IMR-90 (cell line): ENCODE measurements around the gene MAGI2. TPM values are rescaled to one million over a fixed set of nuclear protein-coding genes. Genes with fewer than 3 reads are reported as not detected.

Experiments used
- ATAC-seq: fragments of 200-7000 bp; cut with Tn5 transposase; 2 replicates; pipeline ENCODE4 v1.9.1; 2020; ENCODE audit warnings: low read depth, mild to moderate bottlenecking, moderate library complexity
- BruUV-seq: library from RNA; stranded (reverse); fragments of 400-500 nt; replicated peaks from 2 replicates; lab custom pipeline; 2021; lab: Mats Ljungman, UMichigan
- CTCF ChIA-PET: fragments of 300-600 bp; formaldehyde crosslinking; extraction: SDS; loops from one replicate; lab custom pipeline; 2021; ENCODE audit warnings: antibody characterized with exemption; lab: Yijun Ruan, JAX
- POLR2A ChIA-PET: fragments of 300-600 bp; sonication (Branson Sonifier 250); formaldehyde crosslinking; loops from one replicate; lab custom pipeline; 2022; ENCODE audit warnings: antibody characterized with exemption; ENCODE audit not compliant: unreplicated experiment; lab: Charles Lee
- DNase-seq: peaks from one replicate; pipeline ENCODE4 v3.0.0; 2013
- H2AFZ ChIP-seq: replicated peaks from 2 replicates; pipeline ENCODE3; 2013; ENCODE audit warnings: low read length, mild to moderate bottlenecking; ENCODE audit not compliant: poor library complexity
- H2AK5ac ChIP-seq: 2 replicates; pipeline ENCODE4 v1.6.1; 2013; ENCODE audit warnings: low read depth, low read length, inconsistent platforms
- H2AK9ac ChIP-seq: replicated peaks from 2 replicates; pipeline ENCODE3; 2013; ENCODE audit warnings: mild to moderate bottlenecking, low read depth, low read length, moderate library complexity; ENCODE audit not compliant: poor library complexity
- H2BK120ac ChIP-seq: 2 replicates; pipeline ENCODE4 v1.6.1; 2013; ENCODE audit warnings: low read depth, low read length, inconsistent platforms
- H2BK15ac ChIP-seq: 3 replicates; pipeline ENCODE4 v1.6.1; 2013; ENCODE audit warnings: low read depth, low read length, inconsistent platforms
- H2BK20ac ChIP-seq: 2 replicates; pipeline ENCODE4 v1.6.1; 2013; ENCODE audit warnings: low read depth, mild to moderate bottlenecking, inconsistent platforms, low read length, moderate library complexity
- H2BK5ac ChIP-seq: 2 replicates; pipeline ENCODE4 v1.6.1; 2013; ENCODE audit warnings: mild to moderate bottlenecking, low read depth, low read length, inconsistent platforms; ENCODE audit not compliant: poor library complexity, severe bottlenecking
- H3K14ac ChIP-seq: replicated peaks from 2 replicates; pipeline ENCODE4 v1.6.1; 2013; ENCODE audit warnings: low read depth, low read length, inconsistent platforms
- H3K18ac ChIP-seq: 2 replicates; pipeline ENCODE4 v1.6.1; 2013; ENCODE audit warnings: low read depth, low read length, control low read depth
- H3K23ac ChIP-seq: 2 replicates; pipeline ENCODE4 v1.6.1; 2013; ENCODE audit warnings: low read depth, low read length, inconsistent platforms
- H3K27ac ChIP-seq: 2 replicates; pipeline ENCODE4 v1.5.1; 2013; ENCODE audit warnings: mild to moderate bottlenecking, control low read depth, low read length; ENCODE audit not compliant: insufficient read depth
- H3K27me3 ChIP-seq: 2 replicates; pipeline ENCODE4 v1.6.1; 2013; ENCODE audit warnings: low read length; ENCODE audit not compliant: control insufficient read depth, insufficient read depth
- H3K36me3 ChIP-seq: 2 replicates; pipeline ENCODE4 v1.6.1; 2013; ENCODE audit warnings: low read length, mixed read lengths; ENCODE audit not compliant: control insufficient read depth, insufficient read depth
- H3K4ac ChIP-seq: 2 replicates; pipeline ENCODE4 v1.6.1; 2013; ENCODE audit warnings: low read depth, low read length, inconsistent platforms
- H3K4me1 ChIP-seq: 2 replicates; pipeline ENCODE4 v1.6.1; 2013; ENCODE audit warnings: low read length, mixed read lengths; ENCODE audit not compliant: control insufficient read depth, insufficient read depth
- H3K4me2 ChIP-seq: 2 replicates; pipeline ENCODE4 v1.6.1; 2013; ENCODE audit warnings: low read depth, mild to moderate bottlenecking, control low read depth, low read length, moderate library complexity
- H3K4me3 ChIP-seq: 2 replicates; pipeline ENCODE4 v1.5.1; 2013; ENCODE audit warnings: low read depth, mild to moderate bottlenecking, control low read depth, low read length, moderate library complexity; ENCODE audit not compliant: insufficient read depth
- H3K56ac ChIP-seq: 2 replicates; pipeline ENCODE4 v1.6.1; 2013; ENCODE audit warnings: low read length, inconsistent platforms; ENCODE audit not compliant: insufficient read depth; ENCODE audit errors: extremely low read depth
- H3K79me1 ChIP-seq, 2 experiments: 2 replicates each; pipeline ENCODE4 v1.6.1; 2013; ENCODE audit warnings: low read length in 2 of 2, inconsistent platforms in 1 of 2, low read depth in 1 of 2
- H3K9ac ChIP-seq: 2 replicates; pipeline ENCODE4 v1.6.1; 2013; ENCODE audit warnings: low read depth, low read length, control low read depth
- H3K9me1 ChIP-seq: 2 replicates; pipeline ENCODE4 v1.6.1; 2013; ENCODE audit warnings: low read length, inconsistent platforms; ENCODE audit not compliant: insufficient read depth
- H3K9me3 ChIP-seq: 2 replicates; pipeline ENCODE4 v1.6.1; 2013; ENCODE audit warnings: low read length; ENCODE audit not compliant: control insufficient read depth, insufficient read depth
- H4K20me1 ChIP-seq: 2 replicates; pipeline ENCODE4 v1.6.1; 2013; ENCODE audit warnings: low read length, inconsistent platforms; ENCODE audit not compliant: insufficient read depth
- H4K5ac ChIP-seq: 2 replicates; pipeline ENCODE4 v1.6.1; 2013; ENCODE audit warnings: mild to moderate bottlenecking, low read depth, low read length, control low read depth
- H4K8ac ChIP-seq, 2 experiments: 2 replicates each; pipeline ENCODE4 v1.6.1; 2013; ENCODE audit warnings: low read depth in 2 of 2, low read length in 2 of 2, control low read depth in 1 of 2, inconsistent platforms in 1 of 2
- H4K91ac ChIP-seq: 2 replicates; pipeline ENCODE4 v1.6.1; 2013; ENCODE audit warnings: low read depth, low read length, inconsistent platforms; ENCODE audit not compliant: insufficient read depth
- CHD1 ChIP-seq: IDR thresholded peaks from 2 replicates; pipeline ENCODE4 v1.6.1; 2012; ENCODE audit warnings: low read depth, low read length, improper control_type of control experiment
- FOS ChIP-seq: fragments of 150-350 bp; IDR thresholded peaks from 2 replicates; pipeline ENCODE4 v1.6.1; 2016; ENCODE audit warnings: low read depth, low read length
- MAZ ChIP-seq: IDR thresholded peaks from 2 replicates; pipeline ENCODE4 v1.6.1; 2012; ENCODE audit warnings: low read depth, mild to moderate bottlenecking, low read length, improper control_type of control experiment, moderate library complexity, borderline replicate concordance
- MXI1 ChIP-seq: IDR thresholded peaks from 2 replicates; pipeline ENCODE4 v1.6.1; 2012; ENCODE audit warnings: low read depth, mild to moderate bottlenecking, low read length, moderate library complexity, borderline replicate concordance
- POLR2A ChIP-seq: IDR thresholded peaks from 2 replicates; pipeline ENCODE4 v1.6.1; 2012; ENCODE audit warnings: mild to moderate bottlenecking, low read depth, low read length
- RFX5 ChIP-seq: IDR thresholded peaks from 2 replicates; pipeline ENCODE4 v1.8.0; 2012; ENCODE audit warnings: low read depth, mild to moderate bottlenecking, low read length, moderate library complexity
- SMC3 ChIP-seq: fragments of 150-350 bp; IDR thresholded peaks from 2 replicates; pipeline ENCODE4 v1.6.1; 2016; ENCODE audit warnings: low read depth, mild to moderate bottlenecking, antibody characterized with exemption, low read length, moderate library complexity
- USF2 ChIP-seq: fragments of 150-350 bp; IDR thresholded peaks from 2 replicates; pipeline ENCODE4 v1.6.1; 2017; ENCODE audit warnings: mild to moderate bottlenecking, antibody characterized with exemption, low read length, low read depth
- WGBS, 2 experiments: methylation state at CpG; one replicate each; pipeline versions ENCODE4 v1.1.5 to v1.1.7; 2013; ENCODE audit warnings: missing lambda C conversion rate in 2 of 2; ENCODE audit not compliant: insufficient read length in 1 of 2; ENCODE audit errors: extremely low coverage in 2 of 2; 5-methylcytosine and 5-hydroxymethylcytosine counted together
- dilution Hi-C: fragments of 300-500 bp; cut with HindIII; formaldehyde crosslinking; loops from one replicate; pipeline ENCODE4 v1.14.3; 2018; ENCODE audit warnings: low sequenced_read_pairs; ENCODE audit not compliant: unreplicated experiment
- in situ Hi-C: fragments of 300-500 bp; cut with MboI; formaldehyde crosslinking; loops from 3 replicates; pipeline ENCODE4 v1.14.3; 2019; ENCODE audit warnings: low sequenced_read_pairs, inconsistent platforms, mixed read lengths
- intact Hi-C: fragments of 100-400 bp; cut with micrococcal nuclease; formaldehyde crosslinking; loops from 2 replicates; pipeline ENCODE4 v1.10.0; 2022
- polyA plus RNA-seq, 3 experiments: library from polyadenylated mRNA; depleted of rRNA; stranded (reverse); fragments of >200 nt; gene quantifications; 2 replicates each; pipeline ENCODE4 v1.2.3, GENCODE V29; 2012; ENCODE audit warnings: low replicate concordance in 1 of 3
- total RNA-seq: library from RNA; depleted of rRNA; stranded (reverse); fragments of >200 nt; gene quantifications from 2 replicates; pipeline ENCODE4 v1.2.3, GENCODE V29; 2012

MAGI2 gene
- total and polyA plus RNA-seq, 2 of the 4 experiments (the other 2 are of a cell fraction), result 2.5 to 17.9 TPM

- no TSS peak for BruUV-seq
- H4K8ac ChIP-seq, result no peak overlapping the region
- whole genome bisulfite sequencing, 2 experiments, result no CpG with 5 or more reads among the region's 2 CpGs
- peaks cover 4% of the 10 kb centered on the region; the same call in 1 of the 2 replicates for H3K9me1 ChIP-seq
- ChIA-PET CTCF (interaction anchor here (0.6 to 1.6 kb wide), 4 partner anchors 9 to 222 kb away, joined by 3 to 8 read pairs (median 6); no protein-coding TSS in a partner anchor), POLR2A (no interaction called here)
- H4K5ac ChIP-seq, result no peak overlapping the region
- H3K14ac ChIP-seq, result no peak overlapping the region
- H3K18ac ChIP-seq, result no peak overlapping the region
- no peaks in the 10 kb centered on the region for H3K27me3 ChIP-seq
- DNase-seq, result no peak
- H2BK20ac ChIP-seq, result no peak overlapping the region
- peaks cover 10% of the 10 kb centered on the region for H3K4me1 ChIP-seq
- dilution Hi-C loops, result no loop called here
- H2BK120ac ChIP-seq, result no peak overlapping the region
- no peaks in the 10 kb centered on the region for H3K9me3 ChIP-seq
- in situ Hi-C loops, result loop anchor here (25.0 kb wide), 1 partner anchor 794 kb away; no protein-coding TSS in a partner anchor
- H3K36me3 ChIP-seq, result no peaks in the 10 kb centered on the region
- intact Hi-C loops, result no loop called here
- no peak overlapping the region for H3K4me2 ChIP-seq
- H3K4ac ChIP-seq, result no peak overlapping the region
- H2AFZ ChIP-seq, result no peak overlapping the region
- H3K9ac ChIP-seq, result no peak overlapping the region
- no peak overlapping the region for H3K23ac ChIP-seq
- no peaks in the 10 kb centered on the region; a peak in 1 of 4 replicates for H3K79me1 ChIP-seq
- no peak for ATAC-seq
- no peak overlapping the region for H4K91ac ChIP-seq
- no peak overlapping the region for H3K56ac ChIP-seq
- H3K4me3 ChIP-seq, result no peak overlapping the region
- H3K27ac ChIP-seq, result no peak overlapping the region
- H2AK5ac ChIP-seq, result no peak overlapping the region
- no peak overlapping the region for H2BK15ac ChIP-seq
- no peaks in the 10 kb centered on the region for H4K20me1 ChIP-seq
- H2AK9ac ChIP-seq, result no peak overlapping the region
- TF ChIP-seq MXI1 (no peak), CHD1 (no peak), FOS (no peak), POLR2A (no peak), MAZ (no peak), SMC3 (no peak), RFX5 (no peak), USF2 (no peak)
- no peak overlapping the region for H2BK5ac ChIP-seq
These were observed 1309.8 kb downstream of the MAGI2 start for GRCh38 chr7:78143661-78144060.
